Activated T-cell treated with anti-CD3 and anti-CD28 coated beads, Interleukin-2, amount 50 U/mL, for 24 hours (primary cell): ENCODE results near the gene ELL.
A peak's percentile ranks its signal among the peaks of the same experiment; 100 is the strongest.

ENCODE experiments used
- DNase-seq: peaks from one replicate; pipeline ENCODE4 v3.0.0-alpha.2; 2020
- H3K27ac Mint-ChIP-seq: 2 replicates; pipeline ENCODE4 v1.8.0; 2020; ENCODE audit warnings: mild to moderate bottlenecking, mixed read lengths
- H3K27me3 Mint-ChIP-seq: 2 replicates; pipeline ENCODE4 v1.8.0; 2020; ENCODE audit warnings: mixed read lengths
- H3K36me3 Mint-ChIP-seq: 2 replicates; pipeline ENCODE4 v1.8.0; 2020; ENCODE audit warnings: low read depth, mixed read lengths
- H3K4me1 Mint-ChIP-seq: 2 replicates; pipeline ENCODE4 v1.8.0; 2020; ENCODE audit warnings: low read depth, mixed read lengths
- H3K4me3 Mint-ChIP-seq: 2 replicates; pipeline ENCODE4 v1.8.0; 2020; ENCODE audit warnings: mild to moderate bottlenecking, moderate library complexity, mixed read lengths
- H3K9me3 Mint-ChIP-seq: 2 replicates; pipeline ENCODE4 v1.8.0; 2020; ENCODE audit warnings: mixed read lengths

ELL gene

GRCh38 chr19:18493440-18494266 lies 28.2 kb downstream of the ELL start:
- Mint-ChIP-seq H3K4me3 (peak overlapping the region; percentile 32), H3K36me3 (peaks cover 2% of the 10 kb centered on the region)

GRCh38 chr19:18491995-18492953 lies 29.6 kb downstream of the ELL start:
- peaks cover 74% of the 10 kb centered on the region for H3K4me1 Mint-ChIP-seq
- peaks cover 2% of the 10 kb centered on the region for H3K36me3 Mint-ChIP-seq
- H3K4me3 Mint-ChIP-seq: no peak overlapping the region
- no peaks in the 10 kb centered on the region for H3K9me3 Mint-ChIP-seq
- no peaks in the 10 kb centered on the region for H3K27me3 Mint-ChIP-seq
- DNase-seq: no peak
- H3K27ac Mint-ChIP-seq: peak overlapping the region; percentile 71

More at GRCh38 chr19:18493440-18494266, 28.2 kb downstream of the ELL start:
- Mint-ChIP-seq H3K27me3 (no peaks in the 10 kb centered on the region), H3K27ac (peak overlapping the region; percentile 87), H3K4me1 (peaks cover 73% of the 10 kb centered on the region), H3K9me3 (no peaks in the 10 kb centered on the region)
- DNase-seq: no peak

GRCh38 chr19:18490728-18491127 lies 31.1 kb downstream of the ELL start:
- no peak overlapping the region for H3K27ac Mint-ChIP-seq
- no peak for DNase-seq
- peaks cover 2% of the 10 kb centered on the region for H3K36me3 Mint-ChIP-seq
- H3K9me3 Mint-ChIP-seq: no peaks in the 10 kb centered on the region
- H3K4me3 Mint-ChIP-seq: no peak overlapping the region
- H3K4me1 Mint-ChIP-seq: peaks cover 74% of the 10 kb centered on the region
- H3K27me3 Mint-ChIP-seq: no peaks in the 10 kb centered on the region

GRCh38 chr19:18489627-18490184 lies 32.2 kb downstream of the ELL start:
- DNase-seq: no peak
- Mint-ChIP-seq H3K36me3 (peaks cover 2% of the 10 kb centered on the region), H3K27ac (no peak overlapping the region), H3K9me3 (no peaks in the 10 kb centered on the region), H3K27me3 (no peaks in the 10 kb centered on the region), H3K4me1 (peaks cover 72% of the 10 kb centered on the region), H3K4me3 (no peak overlapping the region)

- H3K36me3 Mint-ChIP-seq: peaks cover 2% of the 10 kb centered on the region
- H3K27me3 Mint-ChIP-seq: no peaks in the 10 kb centered on the region
- H3K4me3 Mint-ChIP-seq: no peak overlapping the region
Observed at GRCh38 chr19:18488838-18489626, 32.8 kb downstream of the ELL start.

GRCh38 chr19:18488403-18488723 lies 33.5 kb downstream of the ELL start:
- DNase-seq: no peak
- Mint-ChIP-seq H3K27ac (peak overlapping the region; percentile 30), H3K27me3 (no peaks in the 10 kb centered on the region), H3K4me1 (peaks cover 69% of the 10 kb centered on the region), H3K4me3 (no peak overlapping the region), H3K9me3 (no peaks in the 10 kb centered on the region), H3K36me3 (peaks cover 2% of the 10 kb centered on the region)

More at GRCh38 chr19:18488838-18489626, 32.8 kb downstream of the ELL start:
- Mint-ChIP-seq H3K9me3 (no peaks in the 10 kb centered on the region), H3K27ac (peak overlapping the region; percentile 30), H3K4me1 (peaks cover 70% of the 10 kb centered on the region)
- no peak for DNase-seq

- Mint-ChIP-seq H3K4me3 (no peak overlapping the region), H3K4me1 (peaks cover 73% of the 10 kb centered on the region), H3K9me3 (no peaks in the 10 kb centered on the region), H3K36me3 (peaks cover 4% of the 10 kb centered on the region), H3K27ac (peak overlapping the region; percentile 74), H3K27me3 (no peaks in the 10 kb centered on the region)
- no peak for DNase-seq
Observed at GRCh38 chr19:18487576-18488402, 34.1 kb downstream of the ELL start.

- DNase-seq: no peak
- Mint-ChIP-seq H3K27ac (peak overlapping the region; percentile 74), H3K9me3 (no peaks in the 10 kb centered on the region), H3K36me3 (peaks cover 4% of the 10 kb centered on the region), H3K4me3 (no peak overlapping the region), H3K27me3 (no peaks in the 10 kb centered on the region), H3K4me1 (peaks cover 80% of the 10 kb centered on the region)
Observed at GRCh38 chr19:18486746-18487145, 35.1 kb downstream of the ELL start.

- peak overlapping the region; percentile 78 for H3K27ac Mint-ChIP-seq
- H3K27me3 Mint-ChIP-seq: no peaks in the 10 kb centered on the region
- H3K36me3 Mint-ChIP-seq: peaks cover 2% of the 10 kb centered on the region
- H3K9me3 Mint-ChIP-seq: no peaks in the 10 kb centered on the region
- peaks cover 90% of the 10 kb centered on the region for H3K4me1 Mint-ChIP-seq
- DNase-seq: no peak
- no peak overlapping the region for H3K4me3 Mint-ChIP-seq
Observed at GRCh38 chr19:18484992-18485391, 36.9 kb downstream of the ELL start.

- DNase-seq: no peak
- H3K4me1 Mint-ChIP-seq: peaks cover 94% of the 10 kb centered on the region
- H3K27ac Mint-ChIP-seq: peak overlapping the region; percentile 78
- no peak overlapping the region for H3K4me3 Mint-ChIP-seq
- peaks cover 2% of the 10 kb centered on the region for H3K36me3 Mint-ChIP-seq
- H3K9me3 Mint-ChIP-seq: no peaks in the 10 kb centered on the region
- no peaks in the 10 kb centered on the region for H3K27me3 Mint-ChIP-seq
Observed at GRCh38 chr19:18483119-18483890, 38.6 kb downstream of the ELL start.

- H3K27me3 Mint-ChIP-seq: no peaks in the 10 kb centered on the region
Observed at GRCh38 chr19:18481505-18482222, 40.2 kb downstream of the ELL start.

GRCh38 chr19:18480006-18480691 lies 41.7 kb downstream of the ELL start:
- no peaks in the 10 kb centered on the region for H3K27me3 Mint-ChIP-seq
- DNase-seq: no peak

More at GRCh38 chr19:18481505-18482222, 40.2 kb downstream of the ELL start:
- peaks cover 2% of the 10 kb centered on the region for H3K36me3 Mint-ChIP-seq
- peak overlapping the region; percentile 50 for H3K4me3 Mint-ChIP-seq
- H3K4me1 Mint-ChIP-seq: peaks cover 95% of the 10 kb centered on the region
- peak overlapping the region; percentile 89 for H3K27ac Mint-ChIP-seq
- no peak for DNase-seq
- H3K9me3 Mint-ChIP-seq: no peaks in the 10 kb centered on the region

More at GRCh38 chr19:18480006-18480691, 41.7 kb downstream of the ELL start:
- peaks cover 6% of the 10 kb centered on the region for H3K36me3 Mint-ChIP-seq
- peak overlapping the region; percentile 95 for H3K27ac Mint-ChIP-seq
- H3K4me3 Mint-ChIP-seq: peak overlapping the region; percentile 15
- no peaks in the 10 kb centered on the region for H3K9me3 Mint-ChIP-seq
- peaks cover 94% of the 10 kb centered on the region for H3K4me1 Mint-ChIP-seq
